Activated CD4-positive, alpha-beta T cell treated with anti-CD3 and anti-CD28 coated beads, Interleukin-2, Interleukin-4, amounts not matched to agents 100 ng/mL and 50 ng/mL, durations not matched to agents 16 hours and 8 hours (primary cell): Measurements from ENCODE around the gene GNAS-AS1.
"Not testable (repeated sequence)": the region's sequence is repeated elsewhere in the genome, so short reads cannot be mapped to it uniquely, and the experiment has no call there.

Experiments used
- DNase-seq: peaks from one replicate; pipeline ENCODE4 v3.0.0-alpha.2; 2020; ENCODE audit warnings: low spot score

The GNAS-AS1 gene

DNA sequence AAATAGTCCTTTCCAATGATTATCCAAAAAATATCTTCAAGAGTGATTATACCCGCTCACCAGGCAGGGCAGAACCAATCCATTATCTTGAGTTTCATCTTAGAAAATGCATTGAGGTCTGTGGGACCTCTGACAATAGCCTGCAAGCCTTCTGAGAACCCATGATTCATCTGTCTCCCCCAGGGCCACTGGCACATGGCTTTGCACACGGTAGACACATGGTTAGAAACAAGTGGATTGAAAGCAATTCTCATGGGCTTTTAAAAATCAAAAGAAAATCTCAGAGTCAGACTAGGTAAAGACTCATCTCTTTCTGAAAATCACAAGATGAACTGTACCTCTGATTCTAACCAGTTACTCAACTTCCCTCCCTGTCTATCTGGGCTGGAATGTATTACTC is 15.5 kb downstream of the GNAS-AS1 start:
- no peak for DNase-seq

DNA sequence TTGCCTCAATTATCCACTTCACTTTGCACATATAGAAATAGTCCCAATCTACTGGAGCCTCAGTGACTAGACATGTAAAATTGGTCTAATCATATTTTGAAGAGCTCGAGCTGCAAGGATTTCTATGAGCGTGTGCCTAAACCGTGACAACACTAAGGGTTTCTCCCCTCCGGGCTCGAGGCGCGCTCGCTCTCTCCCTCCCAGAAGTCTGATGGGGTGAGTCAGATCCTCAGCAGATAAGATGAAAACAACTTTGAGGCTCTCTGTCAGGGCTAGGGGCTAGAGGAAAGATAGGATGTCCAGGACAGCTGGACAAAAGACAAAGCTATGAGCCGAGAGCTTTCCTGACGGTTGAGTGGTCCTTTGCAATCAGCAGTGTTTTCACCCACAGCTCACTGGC is 16.8 kb downstream of the GNAS-AS1 start:
- no peak for DNase-seq

GRCh38 chr20:58832457-58832856 is 18.2 kb downstream of the GNAS-AS1 start:
- DNase-seq = no peak

- DNase-seq = no peak
Measured at GRCh38 chr20:58829531-58829941, 21.2 kb downstream of the GNAS-AS1 start.

DNA sequence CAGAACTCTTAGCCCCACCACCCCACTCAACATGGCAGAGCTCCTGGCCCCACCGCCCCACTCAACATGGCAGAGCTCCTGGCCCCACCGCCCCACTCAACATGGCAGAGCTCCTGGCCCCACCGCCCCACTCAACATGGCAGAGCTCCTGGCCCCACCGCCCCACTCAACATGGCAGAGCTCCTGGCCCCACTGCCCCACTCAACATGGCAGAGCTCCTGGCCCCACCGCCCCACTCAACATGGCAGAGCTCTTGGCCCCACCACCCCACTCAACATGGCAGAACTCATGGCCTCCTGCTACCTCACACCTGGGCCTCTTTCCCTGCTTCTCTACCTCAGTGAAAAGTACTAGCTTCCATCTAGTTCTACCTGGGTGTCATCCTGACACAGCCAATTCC is 21.9 kb downstream of the GNAS-AS1 start:
- not testable (repeated sequence) for DNase-seq

DNA sequence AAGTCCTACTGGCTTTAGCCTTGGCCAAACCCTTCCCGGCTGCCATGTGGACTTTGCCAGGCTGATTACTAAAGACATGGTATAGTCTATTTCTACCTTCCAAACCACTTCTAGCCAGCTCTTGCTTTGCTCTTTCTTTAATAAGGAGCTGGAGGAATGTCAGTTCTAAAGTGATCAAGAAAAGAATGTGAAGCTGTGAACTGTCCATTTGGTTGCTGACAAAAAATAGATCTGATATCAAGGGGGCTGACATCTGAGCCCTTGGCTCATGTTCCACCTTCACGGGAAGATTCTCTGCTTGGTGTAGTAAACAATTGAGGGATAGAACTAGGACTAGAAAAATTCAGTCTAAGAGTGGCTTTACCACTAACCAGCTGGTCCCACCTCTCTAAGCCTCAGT is 22.6 kb downstream of the GNAS-AS1 start:
- DNase-seq = no peak

- no peak for DNase-seq
Measured at GRCh38 chr20:58826271-58826670, 24.4 kb downstream of the GNAS-AS1 start.

GRCh38 chr20:58825450-58825849 is 25.3 kb downstream of the GNAS-AS1 start:
- DNase-seq = no peak

DNA sequence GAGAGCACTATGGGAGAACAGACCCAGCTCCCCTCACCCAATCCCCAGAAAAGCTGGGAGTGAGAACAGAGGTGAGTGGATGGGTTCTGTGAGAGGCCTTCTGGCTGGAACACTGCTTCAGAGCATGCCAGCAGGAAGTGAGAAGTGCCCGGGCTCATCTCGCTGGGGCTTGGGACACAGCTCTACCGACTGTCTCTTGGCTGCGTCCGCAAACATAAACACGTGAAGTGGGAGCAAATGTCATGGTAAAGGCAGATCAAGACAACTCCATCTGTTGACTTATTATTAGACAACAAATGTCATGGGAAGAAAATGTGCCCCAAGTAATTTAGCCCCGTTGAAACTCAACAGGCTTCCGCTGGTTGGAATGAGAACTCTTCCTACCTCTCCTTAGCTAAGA is 25.9 kb downstream of the GNAS-AS1 start:
- no peak for DNase-seq

- no peak for DNase-seq
Measured at GRCh38 chr20:58822748-58823730, 27.7 kb downstream of the GNAS-AS1 start.

- DNase-seq = no peak
Measured at GRCh38 chr20:58822149-58822548, 28.6 kb downstream of the GNAS-AS1 start.

GRCh38 chr20:58820515-58820914 is 30.2 kb downstream of the GNAS-AS1 start:
- DNase-seq = not testable (repeated sequence)

- no peak for DNase-seq
Measured at GRCh38 chr20:58819921-58820320, 30.8 kb downstream of the GNAS-AS1 start.

DNA sequence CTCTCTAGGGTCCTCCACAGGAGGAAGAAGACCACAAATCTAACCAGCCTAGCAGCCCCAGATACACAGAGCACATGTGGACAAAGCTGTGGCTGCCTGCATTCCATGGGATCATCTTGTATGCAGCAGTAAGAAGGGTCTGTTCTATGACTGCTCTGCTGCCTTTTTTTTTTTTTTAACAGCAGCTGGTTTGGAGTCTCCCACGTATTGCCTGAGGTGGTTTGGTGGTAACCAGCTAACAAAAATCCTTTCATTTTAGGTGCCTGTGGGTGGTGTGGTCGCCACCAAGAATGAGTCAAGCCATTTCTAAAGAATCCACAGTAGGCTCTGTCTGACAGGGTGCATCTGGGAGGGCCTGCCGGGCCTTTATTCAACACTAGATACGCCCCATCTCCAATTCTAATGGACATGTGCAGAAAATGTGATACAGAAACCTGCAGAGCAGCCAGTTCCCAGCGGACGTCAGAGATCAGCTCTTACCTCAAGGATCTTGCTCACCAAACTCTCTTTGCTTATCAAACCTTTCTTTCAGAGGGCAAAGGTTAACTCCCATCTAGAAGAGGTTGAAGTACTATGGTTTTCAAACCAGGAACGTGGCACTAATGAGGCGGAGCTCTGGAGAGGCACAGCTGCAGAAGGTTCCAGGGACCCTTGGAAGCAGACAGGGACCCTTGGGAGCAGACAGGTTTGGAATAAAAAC is 32.0 kb downstream of the GNAS-AS1 start:
- DNase-seq = peak; percentile 77

GRCh38 chr20:58817748-58818147 is 33.0 kb downstream of the GNAS-AS1 start:
- no peak for DNase-seq

DNA sequence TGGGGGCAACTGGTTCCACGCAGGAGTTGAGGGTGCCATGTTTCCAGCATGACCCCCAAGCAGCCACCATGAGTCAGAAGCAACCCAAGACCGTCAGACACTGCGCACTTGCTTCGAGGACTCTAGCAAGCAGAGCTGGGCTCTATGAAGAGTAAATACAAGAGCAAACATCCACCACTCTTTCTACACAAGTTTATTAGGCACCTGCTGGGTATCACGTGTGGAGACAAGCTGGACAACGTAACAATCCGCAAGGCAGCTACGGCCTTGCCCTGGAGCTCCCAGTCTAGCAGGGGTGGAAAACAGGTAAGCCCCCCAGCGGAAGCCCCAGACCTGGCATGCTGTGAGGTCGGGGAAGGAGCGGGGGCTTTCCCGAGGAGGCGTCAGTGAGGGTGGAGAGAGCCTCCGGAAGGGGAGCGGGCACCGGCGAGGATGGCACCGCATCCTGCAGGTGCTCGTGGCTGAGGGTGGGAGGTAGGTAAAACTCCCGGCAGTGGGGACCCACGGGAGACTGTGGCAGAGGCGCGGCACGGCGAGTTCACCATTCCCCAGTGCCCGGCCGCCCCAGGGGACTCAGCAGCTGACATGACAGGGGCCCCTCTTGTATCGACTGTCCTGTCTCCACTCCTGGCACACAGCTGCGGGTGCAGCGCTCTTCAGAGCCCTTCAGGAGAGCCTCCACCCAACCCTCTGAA is 33.6 kb downstream of the GNAS-AS1 start:
- no peak for DNase-seq

- DNase-seq = no peak
Measured at GRCh38 chr20:58816051-58816450, 34.7 kb downstream of the GNAS-AS1 start.

- DNase-seq = no peak
Measured at GRCh38 chr20:58815448-58815847, 35.3 kb downstream of the GNAS-AS1 start.

GRCh38 chr20:58813369-58813768 is 37.3 kb downstream of the GNAS-AS1 start:
- DNase-seq = no peak

GRCh38 chr20:58811334-58811733 is 39.4 kb downstream of the GNAS-AS1 start:
- no peak for DNase-seq

DNA sequence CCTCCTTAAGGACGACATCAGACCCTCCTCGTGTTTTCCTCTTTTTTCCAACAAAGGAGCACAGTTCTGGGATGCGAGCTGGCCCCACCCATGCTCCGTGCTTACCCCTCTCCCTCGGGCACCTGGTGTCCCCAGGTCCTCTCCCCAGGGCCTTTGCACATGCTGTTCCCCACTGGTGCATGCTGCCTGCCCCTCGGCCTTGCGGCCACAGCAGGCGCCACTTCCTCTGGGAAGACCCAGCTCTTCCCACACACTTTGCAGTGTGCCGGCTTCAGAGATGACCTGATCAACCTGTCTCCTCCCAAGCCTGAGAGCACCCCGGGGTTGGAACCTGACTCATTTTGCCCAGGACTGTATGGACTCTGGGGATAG is 39.8 kb downstream of the GNAS-AS1 start:
- DNase-seq = no peak

DNA sequence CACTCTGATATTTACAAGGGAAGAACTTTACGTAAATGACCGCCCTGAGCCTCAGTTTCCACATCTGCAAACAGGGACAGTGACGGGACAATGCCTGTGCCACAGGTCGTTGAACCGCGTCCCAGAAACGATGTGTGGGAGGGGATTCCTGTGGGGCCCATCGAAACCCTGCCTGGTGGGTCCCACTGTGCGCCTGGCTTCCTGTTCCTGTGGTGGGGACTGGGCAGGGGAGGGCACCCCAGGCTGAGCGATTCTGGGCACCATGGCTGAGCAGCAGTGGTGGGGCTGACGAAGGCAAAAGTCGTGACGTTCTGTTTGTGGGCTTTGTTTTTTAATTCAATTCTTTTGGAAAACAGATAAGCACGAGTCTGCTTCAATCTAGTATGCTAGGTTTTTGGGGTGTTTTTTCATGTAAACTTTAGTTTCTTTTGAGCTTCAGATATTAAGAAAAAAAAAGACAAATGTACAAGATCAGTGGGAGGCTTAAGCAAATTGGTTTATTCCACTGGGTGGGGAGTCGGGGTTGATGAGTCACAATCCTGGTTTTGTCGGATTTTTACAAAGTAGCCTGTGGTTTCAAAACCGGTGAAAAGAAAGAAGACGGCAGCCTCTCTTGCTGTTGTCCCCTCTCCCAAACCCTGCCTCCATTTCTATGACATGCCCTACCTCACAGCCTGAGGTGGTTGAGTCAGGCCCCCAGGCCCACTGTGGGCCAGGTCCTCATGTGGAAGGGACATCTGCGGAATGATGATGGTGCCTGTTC is 40.4 kb downstream of the GNAS-AS1 start:
- peak; percentile 16 for DNase-seq
